C4-2B (cell line): Measurements from ENCODE around the gene KIR3DL1.
"Not testable (repeated sequence)": the region's sequence is repeated elsewhere in the genome, so short reads cannot be mapped to it uniquely, and the experiment has no call there.

Experiments
- CTCF ChIP-seq: fragments of 450-650 bp; conservative IDR thresholded peaks from 2 replicates; pipeline ENCODE4 v1.5.1; 2017; ENCODE audit warnings: mild to moderate bottlenecking
- ZFX ChIP-seq: fragments of 450-650 bp; IDR thresholded peaks from 2 replicates; pipeline ENCODE4 v1.6.1; 2017

GRCh38 chr19:54855241-54855640, 39.0 kb downstream of the KIR3DL1 start:
- TF ChIP-seq CTCF, ZFX: not testable (repeated sequence)
